ENCODE data around the gene HIPK1. TPM values are rescaled to one million over a fixed set of nuclear protein-coding genes. Genes with fewer than 3 reads are reported as not detected.

The HIPK1 gene
- total RNA-seq, 1 donor from 2014 or later = 41.0 TPM

- DNase-seq = no peak
- Mint-ChIP-seq H3K36me3 (ENCODE audit: unreplicated experiment) (no peaks in the 10 kb centered on the region), H3K4me1 (ENCODE audit: low read depth, unreplicated experiment) (peaks cover 15% of the 10 kb centered on the region), H3K27me3 (ENCODE audit: unreplicated experiment) (peaks cover 2% of the 10 kb centered on the region), H3K27ac (ENCODE audit: unreplicated experiment) (no peak overlapping the region), H3K4me3 (ENCODE audit: unreplicated experiment) (no peak overlapping the region), H3K9me3 (ENCODE audit: unreplicated experiment) (peaks cover under 1% of the 10 kb centered on the region)
- TF ChIP-seq, protein P1, sequence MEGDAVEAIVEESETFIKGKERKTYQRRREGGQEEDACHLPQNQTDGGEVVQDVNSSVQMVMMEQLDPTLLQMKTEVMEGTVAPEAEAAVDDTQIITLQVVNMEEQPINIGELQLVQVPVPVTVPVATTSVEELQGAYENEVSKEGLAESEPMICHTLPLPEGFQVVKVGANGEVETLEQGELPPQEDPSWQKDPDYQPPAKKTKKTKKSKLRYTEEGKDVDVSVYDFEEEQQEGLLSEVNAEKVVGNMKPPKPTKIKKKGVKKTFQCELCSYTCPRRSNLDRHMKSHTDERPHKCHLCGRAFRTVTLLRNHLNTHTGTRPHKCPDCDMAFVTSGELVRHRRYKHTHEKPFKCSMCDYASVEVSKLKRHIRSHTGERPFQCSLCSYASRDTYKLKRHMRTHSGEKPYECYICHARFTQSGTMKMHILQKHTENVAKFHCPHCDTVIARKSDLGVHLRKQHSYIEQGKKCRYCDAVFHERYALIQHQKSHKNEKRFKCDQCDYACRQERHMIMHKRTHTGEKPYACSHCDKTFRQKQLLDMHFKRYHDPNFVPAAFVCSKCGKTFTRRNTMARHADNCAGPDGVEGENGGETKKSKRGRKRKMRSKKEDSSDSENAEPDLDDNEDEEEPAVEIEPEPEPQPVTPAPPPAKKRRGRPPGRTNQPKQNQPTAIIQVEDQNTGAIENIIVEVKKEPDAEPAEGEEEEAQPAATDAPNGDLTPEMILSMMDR (IDR thresholded peaks at IDR 0.05; ENCODE audit: partially characterized antibody, unreplicated experiment) = no peak
Observed at GRCh38 chr1:113935970-113936369, 6.8 kb downstream of the HIPK1 start.

- H3K4me3 Mint-ChIP-seq (ENCODE audit: unreplicated experiment) = no peak overlapping the region
- no peak for DNase-seq
- TF ChIP-seq, protein P1 (IDR thresholded peaks at IDR 0.05; ENCODE audit: partially characterized antibody, unreplicated experiment) = no peak
- no peak overlapping the region for H3K27ac Mint-ChIP-seq (ENCODE audit: unreplicated experiment)
- no peaks in the 10 kb centered on the region for H3K36me3 Mint-ChIP-seq (ENCODE audit: unreplicated experiment)
- peaks cover 2% of the 10 kb centered on the region for H3K27me3 Mint-ChIP-seq (ENCODE audit: unreplicated experiment)
- no peaks in the 10 kb centered on the region for H3K9me3 Mint-ChIP-seq (ENCODE audit: unreplicated experiment)
- peaks cover 9% of the 10 kb centered on the region for H3K4me1 Mint-ChIP-seq (ENCODE audit: low read depth, unreplicated experiment)
Observed at GRCh38 chr1:113937146-113937545, 8.0 kb downstream of the HIPK1 start.

DNA sequence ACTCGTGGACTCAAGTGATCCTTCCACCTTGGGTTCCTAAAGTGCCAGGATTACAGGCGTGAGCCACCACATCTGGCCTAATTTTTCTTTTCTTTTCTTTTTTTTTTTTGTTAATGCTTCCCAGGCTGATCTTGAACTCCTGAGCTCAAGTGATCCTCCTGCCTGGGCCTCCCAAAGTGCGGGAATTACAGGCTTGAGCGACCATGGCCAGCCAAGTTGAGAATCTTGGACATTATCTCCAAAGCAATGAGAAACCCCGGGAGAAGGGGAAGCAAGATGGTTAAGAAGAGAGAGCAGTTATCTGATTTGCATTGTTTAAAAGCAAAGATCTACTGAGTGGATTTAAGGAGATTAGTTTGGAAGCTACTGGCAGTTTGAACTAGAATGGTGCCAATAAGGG lies 9.1 kb downstream of the HIPK1 start:
- no peak overlapping the region for H3K27ac Mint-ChIP-seq (ENCODE audit: unreplicated experiment)

GRCh38 chr1:113940365-113941244 lies 11.5 kb downstream of the HIPK1 start:
- peaks cover 1% of the 10 kb centered on the region for H3K9me3 Mint-ChIP-seq (ENCODE audit: unreplicated experiment)
- H3K4me3 Mint-ChIP-seq (ENCODE audit: unreplicated experiment) = no peak overlapping the region
- H3K4me1 Mint-ChIP-seq (ENCODE audit: low read depth, unreplicated experiment) = no peaks in the 10 kb centered on the region
- no peak overlapping the region for H3K27ac Mint-ChIP-seq (ENCODE audit: unreplicated experiment)
- peaks cover 2% of the 10 kb centered on the region for H3K27me3 Mint-ChIP-seq (ENCODE audit: unreplicated experiment)
- DNase-seq = no peak
- peaks cover 8% of the 10 kb centered on the region for H3K36me3 Mint-ChIP-seq (ENCODE audit: unreplicated experiment)
- TF ChIP-seq, protein P1 (IDR thresholded peaks at IDR 0.05; ENCODE audit: partially characterized antibody, unreplicated experiment) = no peak

More for the DNA sequence above, 9.1 kb downstream of the HIPK1 start:
- TF ChIP-seq, protein P1 (IDR thresholded peaks at IDR 0.05; ENCODE audit: partially characterized antibody, unreplicated experiment) = no peak
- DNase-seq = no peak
- Mint-ChIP-seq H3K9me3 (ENCODE audit: unreplicated experiment) (no peaks in the 10 kb centered on the region), H3K4me3 (ENCODE audit: unreplicated experiment) (no peak overlapping the region), H3K36me3 (ENCODE audit: unreplicated experiment) (no peaks in the 10 kb centered on the region), H3K4me1 (ENCODE audit: low read depth, unreplicated experiment) (peaks cover 4% of the 10 kb centered on the region), H3K27me3 (ENCODE audit: unreplicated experiment) (peaks cover 2% of the 10 kb centered on the region)

GRCh38 chr1:113941245-113941559 lies 12.1 kb downstream of the HIPK1 start:
- TF ChIP-seq, protein P1 (IDR thresholded peaks at IDR 0.05; ENCODE audit: partially characterized antibody, unreplicated experiment) = no peak
- Mint-ChIP-seq H3K27me3 (ENCODE audit: unreplicated experiment) (peaks cover 2% of the 10 kb centered on the region), H3K9me3 (ENCODE audit: unreplicated experiment) (peaks cover 1% of the 10 kb centered on the region), H3K36me3 (ENCODE audit: unreplicated experiment) (peaks cover 8% of the 10 kb centered on the region), H3K4me1 (ENCODE audit: low read depth, unreplicated experiment) (no peaks in the 10 kb centered on the region), H3K4me3 (ENCODE audit: unreplicated experiment) (no peak overlapping the region), H3K27ac (ENCODE audit: unreplicated experiment) (no peak overlapping the region)
- DNase-seq = no peak
